NCI-H460 (cell line): ENCODE data around the gene C3orf52. TPM values are rescaled to one million over a fixed set of nuclear protein-coding genes. Genes with fewer than 3 reads are reported as not detected.

Experiments used
- DNase-seq: peaks from one replicate; pipeline ENCODE4 v3.0.0-alpha.2; 2016; ENCODE audit warnings: low read depth; ENCODE audit errors: extremely low read depth
- total RNA-seq: library from RNA; depleted of rRNA; stranded (reverse); fragments of >200 nt; shearing (Covaris generic); gene quantifications from 2 replicates; pipeline ENCODE4 v1.2.3, GENCODE V29; 2014

Gene C3orf52
- total RNA-seq, 1 experiment from 2014 or later = 2.7 TPM

DNA sequence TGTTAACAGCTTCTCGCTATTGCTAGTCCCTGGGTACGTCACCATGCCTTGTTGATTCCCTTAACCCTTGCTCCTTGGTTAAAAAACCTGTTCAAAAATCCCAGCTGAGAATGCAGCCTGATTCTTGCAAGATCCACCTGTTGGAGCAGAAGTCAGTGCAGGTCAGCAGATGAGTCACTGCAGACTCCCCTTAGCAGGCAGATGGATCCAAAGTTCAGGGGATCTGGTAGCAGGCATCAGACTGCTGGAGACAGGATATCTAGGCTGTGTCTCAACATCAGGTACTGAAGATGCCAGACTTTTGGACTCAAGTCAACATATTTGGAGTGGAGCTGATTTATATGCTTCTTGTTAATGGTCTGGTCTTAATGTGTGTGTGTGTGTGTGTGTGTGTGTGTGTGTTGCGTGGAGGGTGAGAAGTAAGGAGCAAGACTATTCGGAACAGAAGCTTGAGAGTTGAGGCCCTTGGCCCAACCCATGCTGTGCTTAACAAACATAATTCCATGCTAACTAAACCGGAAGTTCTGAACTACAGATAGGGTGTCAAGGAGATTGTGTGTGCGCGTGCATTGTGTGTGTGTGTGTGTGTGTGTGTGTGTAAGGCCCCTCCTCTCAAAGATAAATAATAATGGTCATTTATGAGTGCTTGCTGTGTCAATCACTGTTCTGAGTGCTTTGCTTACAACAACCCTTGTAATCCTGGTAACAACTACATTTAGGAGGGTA lies 1.0 kb upstream of the C3orf52 start:
- DNase-seq = no peak

DNA sequence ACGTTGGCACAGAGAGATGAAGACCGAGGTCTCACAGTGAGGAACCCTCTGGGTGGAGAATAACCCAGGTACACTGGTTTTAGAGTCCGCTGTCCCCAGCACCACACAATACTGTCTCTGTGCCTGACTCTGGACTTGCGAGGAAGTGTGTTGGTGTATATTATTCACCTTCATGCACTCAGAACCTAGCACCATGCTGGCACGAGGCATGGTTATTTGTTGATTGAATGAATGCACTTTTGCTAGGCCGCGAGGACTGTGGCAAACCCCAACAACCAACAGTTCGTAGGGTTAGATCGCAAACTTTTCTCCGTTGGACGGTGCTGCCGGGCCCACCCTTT lies 484 bp upstream of the C3orf52 start:
- no peak for DNase-seq

DNA sequence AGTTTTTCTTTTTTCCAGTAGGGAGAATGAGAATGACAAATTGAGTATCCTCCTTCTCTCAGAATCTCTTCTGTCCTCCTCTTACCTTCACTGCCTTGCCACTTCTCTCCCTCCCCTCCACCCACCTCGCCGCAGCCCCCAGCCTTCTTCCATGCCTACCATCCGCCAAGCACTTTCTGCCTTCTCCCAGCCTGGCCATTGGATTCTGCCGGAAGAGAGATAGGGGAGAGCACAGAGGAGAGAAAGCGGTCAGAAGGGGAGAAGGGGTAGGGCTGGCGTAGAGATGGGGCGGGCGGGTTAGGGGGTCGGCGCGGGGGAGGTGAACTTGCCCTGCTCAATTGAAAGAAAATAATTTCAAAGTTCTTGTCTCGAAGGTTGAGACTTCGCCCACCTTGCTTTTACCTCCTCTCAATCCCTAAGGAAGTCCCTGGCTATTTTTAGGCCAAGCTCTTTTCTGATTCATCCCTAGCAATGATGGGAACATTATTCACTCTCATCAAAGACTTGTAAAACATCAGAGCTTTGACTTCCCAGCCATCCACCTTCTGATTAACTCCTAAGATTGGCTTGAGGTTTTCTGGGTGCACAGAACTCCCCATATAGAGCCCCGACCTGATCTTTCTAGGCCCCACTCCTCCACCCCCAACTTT lies 811 bp downstream of the C3orf52 start:
- DNase-seq = no peak

DNA sequence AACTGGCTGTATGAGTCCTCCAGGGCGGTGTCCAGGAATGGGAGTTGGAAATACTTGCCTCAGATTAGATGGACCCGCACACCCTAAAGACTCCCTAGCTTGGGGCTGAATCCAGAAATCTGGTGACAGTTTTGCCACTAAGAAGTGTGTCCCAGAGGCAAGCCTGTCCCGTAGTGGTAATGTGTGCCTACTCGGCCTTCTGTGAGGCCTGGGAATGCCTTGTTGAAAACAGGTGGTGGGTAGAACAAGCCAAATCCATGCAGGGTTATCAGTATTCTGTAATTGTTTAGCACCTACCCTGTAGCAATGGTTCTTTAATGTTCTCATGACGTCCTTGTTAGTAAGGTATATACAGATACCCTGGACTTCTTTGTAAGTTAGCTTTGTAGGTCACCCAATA lies 1.6 kb downstream of the C3orf52 start:
- no peak for DNase-seq

DNA sequence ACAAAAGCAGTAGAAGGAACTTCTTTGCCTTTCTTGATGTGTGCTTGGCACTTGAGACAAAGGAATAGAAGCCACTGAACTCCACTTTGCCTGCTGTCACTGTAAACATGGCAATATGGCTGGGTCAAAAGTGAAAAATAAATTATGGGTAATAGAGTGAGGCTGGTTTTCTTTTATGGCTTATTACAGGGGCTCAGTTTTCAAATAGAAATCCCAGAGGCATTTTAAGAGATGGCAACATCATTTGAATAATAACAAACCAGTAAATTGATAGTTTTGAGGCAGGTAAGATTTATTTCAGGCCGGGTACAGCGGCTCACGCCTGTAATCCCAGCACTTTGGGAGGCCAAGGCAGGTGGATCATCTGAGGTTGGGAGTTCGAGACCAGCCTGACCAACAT lies 2.8 kb downstream of the C3orf52 start:
- no peak for DNase-seq

DNA sequence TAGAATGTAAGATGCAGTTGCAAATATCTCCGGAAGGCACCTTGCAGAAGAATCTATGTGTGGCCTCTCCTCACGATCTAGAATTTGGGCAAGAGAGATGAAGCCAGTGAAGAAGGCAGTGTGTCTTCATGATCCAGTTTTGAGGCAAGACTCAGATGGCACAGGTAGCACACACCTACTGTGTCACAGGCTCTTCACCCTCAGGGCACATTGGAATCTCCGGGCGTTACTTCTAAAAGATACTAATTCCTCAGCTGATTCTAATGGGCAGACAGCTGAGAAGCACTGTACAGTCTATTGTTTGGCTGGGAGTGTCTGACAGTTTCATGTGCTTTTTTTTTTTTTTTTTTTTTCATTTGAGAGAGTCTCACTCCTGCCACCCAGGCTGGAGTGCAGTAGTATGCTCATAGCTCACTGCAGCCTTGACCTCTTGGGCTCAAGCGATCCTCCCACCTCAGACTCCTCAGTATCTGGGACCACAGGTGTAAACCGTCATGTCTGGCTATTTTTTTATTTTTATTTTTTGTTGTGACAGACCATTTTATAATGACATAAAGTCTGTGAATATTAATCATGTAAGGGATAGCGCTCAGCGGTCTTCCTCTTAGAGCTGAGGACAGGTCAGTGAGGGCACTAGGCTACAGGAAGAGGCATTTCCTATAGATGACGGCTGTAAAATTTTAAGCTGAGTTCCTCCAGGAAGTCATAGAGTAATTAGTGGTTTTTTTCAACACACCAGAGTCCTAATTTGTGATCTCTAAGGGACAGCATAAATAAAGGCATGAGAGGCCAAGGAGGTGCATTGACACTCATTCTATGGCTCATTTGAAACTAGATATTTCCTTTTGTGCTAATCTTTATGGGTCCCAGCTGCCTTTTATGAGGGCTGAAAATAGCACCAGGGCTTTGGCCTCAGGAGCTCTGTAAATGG lies 4.0 kb downstream of the C3orf52 start:
- no peak for DNase-seq

DNA sequence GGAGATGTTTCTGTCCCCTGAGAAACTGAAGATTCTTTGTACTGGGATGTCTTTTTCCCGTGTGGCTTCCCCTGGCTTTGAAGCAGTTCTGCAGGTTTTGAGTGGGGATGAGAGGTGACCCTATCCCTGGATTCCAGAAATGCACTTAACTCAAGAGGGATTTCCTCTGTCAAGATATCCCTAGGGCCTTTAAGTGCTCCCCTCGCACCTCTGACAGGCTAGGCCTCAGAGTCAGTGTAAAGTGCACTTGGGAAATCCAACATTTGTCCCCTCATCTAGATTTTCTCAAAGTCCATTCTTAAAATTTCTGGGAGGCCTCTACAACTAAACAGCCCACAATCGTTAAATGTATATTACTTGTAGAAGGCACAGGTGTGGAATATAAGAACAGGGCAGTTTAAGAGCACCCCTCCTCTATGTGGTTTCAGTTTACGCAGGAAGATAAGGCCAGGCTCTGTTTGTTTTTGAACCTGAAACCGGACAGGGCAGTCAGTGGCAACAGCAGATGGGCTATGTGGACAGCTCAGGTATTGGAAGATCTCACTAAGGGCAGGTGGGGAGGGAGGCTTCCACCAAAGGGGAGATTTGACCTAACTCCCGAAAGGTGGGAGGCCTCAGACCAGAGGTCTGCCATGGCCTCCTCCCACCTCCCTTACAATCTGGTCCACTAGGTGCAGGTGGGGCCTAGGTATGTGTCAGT lies 4.8 kb downstream of the C3orf52 start:
- DNase-seq = no peak

DNA sequence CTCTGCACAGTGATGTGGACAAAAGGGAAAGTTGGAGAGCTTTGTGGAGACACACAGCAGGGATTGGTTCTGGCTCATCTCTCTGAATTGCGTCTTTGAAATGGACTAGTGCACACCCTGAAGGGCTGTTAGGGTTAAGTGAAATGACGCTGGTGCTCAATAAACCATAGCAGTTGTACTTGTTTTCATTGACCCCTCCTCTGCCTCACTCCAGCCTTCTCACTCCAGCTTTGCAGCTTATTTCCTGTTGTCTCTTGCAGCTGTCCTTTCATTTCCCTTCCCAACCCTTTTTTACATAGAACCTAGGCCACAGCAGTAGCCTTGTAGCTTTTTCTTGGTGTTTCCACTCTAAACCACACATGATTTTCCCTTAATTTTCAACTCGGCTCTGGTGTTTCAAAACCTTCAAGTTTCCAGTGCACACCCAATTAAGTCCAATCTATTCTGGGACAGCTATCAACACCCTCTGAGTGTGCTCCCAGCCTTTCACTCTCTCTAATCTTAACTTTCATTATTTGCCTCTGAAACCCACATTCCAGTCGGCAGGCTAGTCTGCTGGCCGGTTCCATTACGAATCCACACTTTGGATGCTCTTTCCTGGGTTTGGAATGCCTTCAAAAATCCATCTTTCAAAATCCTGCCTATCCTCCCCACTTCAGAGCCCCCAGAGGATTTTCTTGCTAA lies 6.4 kb downstream of the C3orf52 start:
- DNase-seq = no peak

DNA sequence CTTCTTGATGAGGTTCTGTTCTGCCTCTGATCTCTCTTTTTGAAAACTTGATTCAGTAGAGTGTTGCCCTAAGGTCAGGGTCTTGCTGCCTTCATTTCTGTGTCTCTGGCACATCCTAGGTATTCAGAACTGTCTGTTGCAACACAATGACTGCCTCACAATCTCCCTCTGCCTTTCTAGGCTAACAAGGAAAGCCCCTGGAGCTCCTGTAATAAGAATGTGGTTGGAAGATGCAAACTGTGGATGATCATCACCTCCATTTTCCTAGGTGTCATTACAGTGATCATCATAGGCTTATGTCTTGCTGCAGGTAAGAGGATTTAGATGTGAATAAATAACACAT lies 7.0 kb downstream of the C3orf52 start:
- DNase-seq = no peak

DNA sequence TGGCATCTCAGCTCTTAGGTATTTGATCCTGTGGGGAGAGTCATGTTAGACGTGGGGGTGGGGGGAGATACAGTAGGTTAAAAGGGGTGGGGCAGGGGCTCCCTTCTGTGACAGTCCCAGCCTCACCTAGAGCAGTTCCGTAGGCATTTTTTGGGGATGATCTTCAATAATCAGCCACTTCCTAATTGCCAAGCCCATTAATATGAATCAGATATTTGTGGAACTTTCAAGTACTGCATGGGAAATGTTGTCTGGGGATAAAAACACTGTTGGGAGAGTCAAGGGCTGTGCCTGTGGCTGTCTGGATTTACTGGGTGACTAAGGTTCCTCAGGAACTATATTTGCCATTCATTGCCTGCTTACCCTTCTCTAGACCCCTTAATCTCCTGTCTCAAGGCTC lies 9.5 kb downstream of the C3orf52 start:
- DNase-seq = no peak

DNA sequence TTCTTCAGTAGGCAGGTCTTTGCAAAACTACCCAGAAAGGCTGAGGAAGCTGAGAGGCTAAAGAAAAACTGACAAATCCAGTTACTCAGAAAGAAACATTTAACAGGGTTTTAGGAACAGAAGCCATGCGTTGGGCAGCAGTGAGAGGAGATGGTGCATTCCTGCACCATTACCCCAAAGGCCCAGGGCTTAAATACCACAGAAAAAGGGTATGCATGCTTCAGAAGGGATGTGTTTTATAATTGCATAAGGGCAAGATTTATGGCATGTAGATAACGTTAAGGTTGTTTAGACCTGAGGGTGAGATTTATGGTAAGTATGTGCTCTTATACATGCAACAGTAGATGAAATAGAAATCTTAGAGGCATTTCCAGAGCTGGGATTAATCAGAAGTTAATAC lies 10.0 kb downstream of the C3orf52 start:
- DNase-seq = no peak

DNA sequence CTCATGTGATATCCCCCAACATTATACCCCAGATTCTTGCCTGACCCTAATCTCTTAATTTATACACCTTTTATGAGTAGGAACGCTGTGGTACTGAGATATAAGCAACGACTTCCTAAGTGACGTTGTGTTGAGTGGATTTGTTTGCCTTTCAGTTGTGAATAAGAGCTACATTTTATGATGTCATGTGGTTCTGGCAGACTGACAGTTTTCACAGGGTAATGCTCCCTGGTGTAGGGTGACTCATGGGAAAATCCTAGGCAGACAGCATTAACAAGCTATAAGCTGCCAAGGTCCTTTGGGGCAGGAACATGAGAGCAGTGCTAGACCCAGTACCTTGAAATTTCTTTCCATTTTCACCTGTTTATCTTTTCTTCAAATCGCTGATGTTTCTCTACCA lies 11.2 kb downstream of the C3orf52 start:
- peak; percentile 93 for DNase-seq

DNA sequence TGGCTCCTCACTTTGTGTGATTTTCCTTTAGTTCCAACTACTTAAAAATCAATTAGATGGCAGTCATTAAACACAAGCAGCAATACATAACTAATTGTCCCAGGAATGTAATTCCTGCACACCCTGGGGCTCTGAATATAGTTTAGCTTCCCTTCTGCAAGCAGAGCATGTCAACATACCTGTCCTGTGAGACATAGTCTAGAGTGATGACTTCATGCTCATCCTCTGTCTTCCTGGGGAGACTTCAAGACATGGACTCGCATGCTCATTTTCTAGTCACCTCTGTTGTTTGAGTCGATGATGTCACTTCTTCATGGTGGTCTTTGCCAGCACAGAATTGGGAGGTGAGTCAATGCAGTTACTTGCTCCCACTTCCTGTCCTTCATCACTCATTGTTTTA lies 15.7 kb downstream of the C3orf52 start:
- no peak for DNase-seq

DNA sequence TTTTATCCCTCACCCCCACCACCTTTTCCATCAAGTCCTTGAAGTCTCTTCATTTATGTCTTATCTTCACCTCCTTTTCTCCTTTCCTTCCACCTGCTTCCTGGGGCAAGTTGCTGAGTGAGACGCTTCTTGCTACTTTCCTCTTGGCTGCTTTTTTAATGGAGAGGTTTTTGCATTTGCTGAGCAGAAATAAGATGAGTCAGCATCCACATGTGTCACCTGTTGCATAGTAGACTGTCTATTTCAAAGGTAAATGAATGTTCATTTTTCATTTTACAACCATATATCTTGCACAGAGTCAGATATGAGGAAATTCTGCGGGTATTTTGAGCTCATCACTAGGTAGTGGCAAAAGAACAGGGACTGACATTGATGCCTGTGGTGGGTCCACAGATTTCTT lies 18.6 kb downstream of the C3orf52 start:
- no peak for DNase-seq

DNA sequence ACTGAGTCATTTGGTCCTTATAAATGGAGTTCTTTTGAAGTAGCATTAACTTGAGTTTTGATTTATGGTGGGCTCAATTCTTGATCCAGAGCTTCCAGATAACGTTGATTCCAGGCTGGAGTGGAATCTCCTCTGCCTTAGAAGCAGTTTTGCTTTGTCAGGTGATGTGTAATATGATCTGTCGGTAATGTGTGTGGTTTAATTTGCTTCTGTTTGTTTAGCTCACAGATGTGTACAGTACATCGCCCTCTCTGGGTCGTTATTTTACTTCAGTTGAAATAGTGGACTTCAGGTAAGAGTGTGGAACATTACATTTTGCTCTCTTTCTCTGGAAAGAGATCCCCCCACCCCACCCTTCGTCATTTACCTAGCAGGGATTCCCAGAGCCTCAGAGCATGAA lies 23.1 kb downstream of the C3orf52 start:
- no peak for DNase-seq

DNA sequence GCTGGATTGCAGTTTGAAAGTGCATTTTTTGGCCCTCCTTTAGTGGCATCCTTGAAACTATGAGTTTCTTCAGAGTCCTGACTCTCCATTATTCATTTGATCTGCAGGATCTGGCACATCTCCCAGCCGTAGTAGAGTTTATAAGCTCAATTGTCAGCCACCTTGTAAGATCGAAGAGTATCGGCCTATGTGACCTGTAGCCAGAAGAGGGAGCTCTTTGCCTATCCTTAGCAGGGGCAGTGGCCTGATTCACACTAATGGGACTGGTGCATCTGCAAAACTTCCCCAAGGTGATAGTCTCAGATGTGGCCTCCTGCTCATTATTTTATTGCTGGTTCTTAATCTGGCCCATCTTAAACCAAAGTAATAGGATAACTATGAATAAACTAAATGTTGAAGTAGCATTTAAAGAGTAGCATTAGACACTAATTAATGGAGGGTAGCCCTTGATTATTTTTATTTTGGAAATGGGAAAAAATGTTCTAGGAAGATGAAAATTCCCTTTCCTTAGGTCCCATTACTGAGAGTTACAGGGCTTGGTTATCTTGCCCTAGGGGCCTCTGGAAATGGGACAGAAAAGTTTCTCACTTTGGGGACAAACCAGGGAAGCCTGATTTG lies 25.7 kb downstream of the C3orf52 start:
- peak; percentile 42 for DNase-seq

DNA sequence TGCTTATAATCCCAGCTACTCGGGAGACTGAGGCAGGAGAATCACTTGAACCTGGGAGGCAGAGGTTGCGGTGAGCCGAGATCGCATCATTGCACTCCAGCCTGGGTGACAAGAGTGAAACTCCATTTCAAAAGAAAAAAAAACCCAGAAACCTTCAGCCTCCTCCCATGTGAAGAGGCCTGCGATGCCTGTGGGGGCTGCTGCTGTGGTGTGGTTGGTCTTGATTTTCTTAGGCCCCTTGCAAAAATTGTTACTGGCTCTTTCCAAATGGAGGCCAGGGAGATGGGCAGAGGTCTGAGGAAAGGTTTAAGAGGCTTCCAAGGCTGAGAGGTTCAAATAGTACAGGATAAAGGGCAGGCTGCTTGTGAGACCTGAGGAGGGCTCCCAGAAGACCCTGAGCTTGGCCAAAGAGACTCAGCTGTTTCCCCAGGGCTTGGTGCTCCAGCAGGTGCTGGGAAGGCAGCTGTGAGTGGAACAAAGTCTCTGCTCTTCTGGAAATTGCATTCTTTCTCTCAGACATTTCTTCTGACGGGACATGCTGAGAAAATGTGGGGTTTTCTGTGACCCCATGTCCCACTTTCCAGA lies 28.5 kb downstream of the C3orf52 start:
- no peak for DNase-seq

DNA sequence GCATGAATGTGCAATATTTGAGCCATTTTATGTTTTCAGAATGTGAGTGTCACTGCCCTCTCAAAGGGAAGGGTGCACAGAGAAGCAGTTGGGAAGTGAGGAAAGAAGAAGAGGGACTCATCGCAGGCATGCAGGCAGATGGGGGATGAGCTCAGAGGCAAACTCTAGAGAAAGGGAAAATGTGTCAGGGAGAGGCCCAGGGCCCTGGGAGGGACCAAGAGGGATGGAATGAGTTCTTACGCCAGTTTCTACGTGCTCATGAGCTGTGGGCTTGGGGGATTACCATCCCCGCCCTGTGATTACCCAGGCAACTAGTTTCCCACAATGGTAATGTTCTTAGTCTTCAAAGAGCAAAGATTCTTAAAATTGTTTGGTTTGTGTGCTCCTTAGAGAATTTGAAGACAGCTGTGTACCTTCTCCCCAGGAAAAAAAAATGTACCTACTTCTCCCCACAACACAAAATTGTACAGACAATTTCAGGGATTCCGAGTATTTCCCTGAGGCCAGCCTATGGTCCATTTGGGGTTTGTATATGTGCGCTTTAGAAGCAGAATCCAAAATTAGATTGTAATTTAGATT lies 29.1 kb downstream of the C3orf52 start:
- no peak for DNase-seq

DNA sequence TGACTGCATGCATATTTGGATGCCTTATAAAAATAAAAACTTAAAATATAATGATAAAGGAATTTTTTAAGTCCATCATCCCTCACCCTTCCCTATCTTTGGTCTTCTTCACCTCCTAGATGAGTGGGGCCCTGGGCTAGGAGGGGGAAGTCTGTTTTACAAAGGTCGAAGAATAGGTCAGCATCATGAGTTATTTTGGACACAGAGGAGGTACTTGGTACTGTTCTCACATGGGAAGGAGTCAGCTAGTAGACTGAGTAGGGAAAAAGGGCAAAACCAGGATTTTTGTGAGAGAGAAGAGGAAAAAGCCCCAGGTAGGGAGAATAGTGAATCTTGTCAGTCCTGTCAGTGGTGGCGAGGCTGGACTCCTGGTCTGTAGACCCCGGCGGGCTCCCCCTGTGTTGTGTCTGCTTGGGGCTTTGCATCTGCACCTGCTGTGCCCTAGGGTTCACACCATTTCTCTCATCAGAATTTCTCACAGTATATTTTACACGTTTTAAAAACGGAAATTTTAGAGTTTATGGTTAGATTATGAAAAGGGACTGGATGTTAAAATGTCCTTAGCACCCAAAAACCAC lies 29.7 kb downstream of the C3orf52 start:
- DNase-seq = no peak
